Right cardiac atrium (tissue), 5 donors: Measurements from ENCODE around the gene ZER1. TPM values are rescaled to one million over a fixed set of nuclear protein-coding genes. Genes with fewer than 3 reads are reported as not detected.

ENCODE experiments used
- ATAC-seq, 2 donors: fragments of 200-7000 bp; cut with Tn5 transposase; one replicate each; pipeline versions ENCODE4 v1.8.0 to v1.9.1; 2020; ENCODE audit warnings: moderate library complexity in 2 of 2, mild to moderate bottlenecking in 1 of 2
- DNase-seq, 3 donors: peaks; one replicate each; pipeline ENCODE4 v3.0.0-alpha.2; 2020
- H3K27ac ChIP-seq: one replicate; pipeline ENCODE4 v1.5.1; 2013; ENCODE audit warnings: mild to moderate bottlenecking, low read length, control low read depth, moderate library complexity
- H3K27me3 ChIP-seq: one replicate; pipeline ENCODE4 v1.6.1; 2013; ENCODE audit not compliant: control insufficient read depth, insufficient read depth
- H3K4me1 ChIP-seq: one replicate; pipeline ENCODE4 v1.6.1; 2013; ENCODE audit warnings: low read length; ENCODE audit not compliant: control insufficient read depth, insufficient read depth
- H3K4me3 ChIP-seq: one replicate; pipeline ENCODE4 v1.5.1; 2013; ENCODE audit warnings: low read length, control low read depth
- H3K9me3 ChIP-seq: one replicate; pipeline ENCODE4 v1.6.1; 2013; ENCODE audit warnings: low read length; ENCODE audit not compliant: control insufficient read depth
- WGBS: extraction: QIAGEN DNeasy Blood & Tissue Kit; methylation state at CpG from one replicate; pipeline ENCODE4 v1.1.7; 2013; 5-methylcytosine and 5-hydroxymethylcytosine counted together
- intact Hi-C, 4 donors: fragments of 100-400 bp; cut with DNase I; formaldehyde crosslinking; loops; one replicate each; pipeline versions ENCODE4 v1.11.0 to v1.14.0; 2022 to 2023
- polyA plus RNA-seq: library from polyadenylated mRNA; stranded (reverse); fragments of 200-250 nt; gene quantifications from one replicate; pipeline ENCODE4 v1.2.3, GENCODE V29; 2013
- total RNA-seq, 4 donors: library from RNA; stranded (reverse); fragmentation: NEBNext Ultra II Directional; extraction: Animal tissue kit (Norgen Biotek cat#: 25700); gene quantifications; one replicate each; pipeline ENCODE4 v1.2.1, GENCODE V29; 2021
- donor health status: healthy with polysubstance abuse.
- donor health status: DM: no; HTN: yes; CAD: no.
- donor health status: DM: no; HTN: no; CAD: no.
- donor health status: DM: no; HTN: yes; CAD: no; lungs with severe emphysema.
- donor health status: DM: yes; HTN: yes; CAD: no.

Gene ZER1
- total and polyA plus RNA-seq, 5 donors, result 34.7 to 56.8 (median 46.1) TPM

DNA sequence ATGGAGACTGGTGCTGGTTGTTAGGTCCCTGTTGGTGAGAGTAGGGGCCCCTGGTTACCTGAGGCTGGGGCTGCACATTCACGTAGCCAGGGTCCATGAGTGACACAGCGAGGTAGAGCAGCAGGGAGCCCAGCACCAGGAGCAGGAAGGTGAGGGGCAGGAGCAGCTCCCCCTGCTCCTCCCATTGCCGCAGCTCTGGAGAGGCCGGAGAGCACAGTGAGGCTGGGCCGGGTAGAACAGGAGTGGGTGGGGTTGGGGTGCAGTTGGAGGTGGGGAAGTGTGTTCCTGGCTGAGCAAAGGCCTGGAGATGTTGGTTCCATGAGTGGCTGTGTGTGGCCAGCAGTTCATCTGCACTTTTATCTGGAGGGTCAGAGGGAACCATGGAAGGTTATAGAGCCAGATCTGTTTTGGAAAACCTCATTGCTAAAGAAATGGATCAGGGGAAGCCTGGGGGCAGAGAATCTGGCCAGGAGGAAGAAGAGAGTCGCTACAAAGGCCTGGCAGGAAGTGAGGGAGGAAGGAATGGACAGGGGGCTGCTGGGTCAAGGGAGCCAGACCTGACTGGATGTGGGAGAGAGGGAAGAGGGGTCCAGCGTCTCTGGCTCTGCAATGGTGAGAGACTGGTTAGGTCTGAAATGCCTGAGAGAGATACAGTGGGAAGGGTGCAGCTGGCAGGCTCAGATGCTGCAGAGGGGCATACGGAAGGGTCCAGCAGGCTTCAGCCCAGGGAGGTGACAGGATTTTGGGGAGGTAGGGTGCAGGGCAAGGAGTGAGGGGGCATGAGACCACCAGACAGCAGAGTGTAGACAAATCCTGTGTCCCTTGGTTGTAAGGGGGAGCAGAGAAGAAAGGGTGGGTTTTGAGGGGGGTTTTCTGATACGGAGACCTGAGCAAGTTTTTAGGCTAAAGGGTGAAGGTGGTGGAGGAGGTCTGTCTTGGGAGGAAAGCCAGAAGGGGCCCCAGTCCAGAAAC is 49.1 kb downstream of the ZER1 start:
- Histone ChIP-seq H3K27ac (no peak overlapping the region), H3K4me1 (peaks cover 3% of the 10 kb centered on the region), H3K4me3 (no peak overlapping the region), H3K27me3 (no peaks in the 10 kb centered on the region), H3K9me3 (no peaks in the 10 kb centered on the region)
- ATAC-seq, result no peak
- 54% methylated on average over 9 of the region's 9 CpGs for WGBS
- peak in 1 of 3 donors; percentile 39 for DNase-seq
- intact Hi-C loops, result no loop called here

DNA sequence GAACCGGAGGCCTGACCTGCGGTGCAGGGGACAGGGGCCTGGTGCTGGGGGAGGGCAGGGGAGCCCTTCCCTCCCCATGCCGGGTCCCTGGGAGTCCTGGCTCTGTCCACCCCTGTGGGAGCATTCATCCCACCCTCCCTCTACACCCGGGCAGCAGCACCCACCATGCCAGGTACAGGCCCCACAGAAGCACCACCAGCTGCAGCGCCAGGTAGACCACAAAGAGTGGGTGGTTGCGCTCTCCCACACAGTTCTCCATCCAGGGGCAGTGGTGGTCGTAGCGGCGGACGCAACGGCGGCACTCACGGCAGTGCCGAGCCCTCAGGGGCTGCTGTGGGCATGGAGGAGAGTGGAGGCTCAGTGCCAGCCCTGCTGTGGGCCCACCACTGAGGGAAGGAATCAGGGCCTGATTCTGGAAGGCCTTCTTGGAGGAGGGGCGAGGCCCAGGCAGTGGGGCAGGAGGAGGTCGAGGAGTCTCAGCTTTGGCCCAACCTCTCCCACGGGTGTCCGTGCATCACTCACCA is 50.2 kb downstream of the ZER1 start:
- DNase-seq, result peak in 1 of 3 donors; percentile 44
- intact Hi-C loops, result no loop called here
- Histone ChIP-seq H3K27ac (no peak overlapping the region), H3K9me3 (no peaks in the 10 kb centered on the region), H3K4me1 (peaks cover 3% of the 10 kb centered on the region), H3K27me3 (no peaks in the 10 kb centered on the region), H3K4me3 (no peak overlapping the region)
- WGBS, result 91% methylated on average over 18 of the region's 18 CpGs
- ATAC-seq, result no peak

DNA sequence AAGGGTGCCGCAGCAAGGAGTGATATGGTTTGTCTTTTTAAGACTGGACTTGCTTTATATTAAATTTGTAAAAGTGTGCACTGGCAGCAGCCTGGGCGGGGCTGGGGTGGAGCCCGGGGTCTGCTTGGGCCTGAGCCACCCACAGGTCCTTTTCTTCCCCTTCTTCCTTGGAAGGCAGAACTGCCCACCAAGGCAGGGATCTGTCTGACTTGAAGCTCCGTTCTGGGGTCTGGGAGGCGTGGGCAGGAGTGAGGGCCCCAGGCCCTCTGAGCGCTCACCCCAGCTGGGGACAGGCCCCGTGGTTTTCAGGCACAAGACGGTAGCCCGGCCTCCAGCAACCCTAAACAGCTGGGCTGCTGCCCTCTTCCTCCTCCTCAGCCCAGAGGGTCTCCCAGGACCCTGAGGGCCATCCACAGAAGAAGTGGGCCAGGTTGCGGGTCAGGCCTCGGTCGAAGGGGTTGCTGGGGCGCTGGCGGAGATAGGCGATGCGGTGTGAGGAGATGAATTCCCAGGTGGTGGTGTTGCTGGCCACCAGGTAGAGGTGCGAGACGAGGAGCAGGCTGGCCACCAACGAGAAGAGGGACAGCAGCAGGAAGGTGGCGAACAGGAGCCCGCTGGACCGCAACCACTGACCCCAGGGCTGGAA is 50.8 kb downstream of the ZER1 start:
- H3K4me1 ChIP-seq, result peaks cover 3% of the 10 kb centered on the region
- intact Hi-C loops, result no loop called here
- DNase-seq (peak in 1 of 3 donors; percentile 56), ATAC-seq (no peak)
- H3K4me3 ChIP-seq, result no peak overlapping the region
- H3K9me3 ChIP-seq, result no peaks in the 10 kb centered on the region
- no peak overlapping the region for H3K27ac ChIP-seq
- 92% methylated on average over 22 of the region's 22 CpGs for WGBS
- no peaks in the 10 kb centered on the region for H3K27me3 ChIP-seq

DNA sequence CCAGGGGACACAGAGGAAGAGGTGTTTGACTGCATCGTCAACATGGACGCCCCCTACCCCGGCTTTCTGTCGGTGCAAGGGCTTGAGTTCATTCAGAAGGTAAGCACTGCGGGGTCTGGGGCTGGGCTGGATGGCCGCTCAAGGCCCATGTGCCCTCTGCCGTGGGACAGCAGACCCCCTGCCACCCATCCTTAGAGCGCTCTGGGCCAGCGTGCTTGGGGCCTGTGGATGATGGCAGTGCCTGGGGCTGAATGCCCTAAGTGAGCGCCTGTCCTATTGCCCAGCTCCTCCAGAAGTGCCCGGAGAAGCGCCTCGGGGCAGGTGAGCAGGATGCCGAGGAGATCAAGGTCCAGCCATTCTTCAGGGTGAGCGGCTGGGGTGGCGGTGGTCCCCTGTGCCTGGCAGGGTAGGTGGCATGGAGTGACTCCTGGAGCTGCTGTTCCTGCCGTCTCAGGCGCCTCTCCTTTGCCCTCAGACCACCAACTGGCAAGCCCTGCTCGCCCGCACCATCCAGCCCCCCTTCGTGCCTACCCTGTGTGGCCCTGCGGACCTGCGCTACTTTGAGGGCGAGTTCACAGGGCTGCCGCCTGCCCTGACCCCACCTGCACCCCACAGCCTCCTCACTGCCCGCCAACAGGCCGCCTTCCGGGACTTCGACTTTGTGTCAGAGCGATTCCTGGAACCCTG is 51.7 kb downstream of the ZER1 start:
- Histone ChIP-seq H3K9me3 (no peaks in the 10 kb centered on the region), H3K27ac (no peak overlapping the region), H3K27me3 (no peaks in the 10 kb centered on the region), H3K4me3 (no peak overlapping the region), H3K4me1 (peaks cover 3% of the 10 kb centered on the region)
- DNase-seq, result peak in 1 of 3 donors; percentile 48
- 91% methylated on average over 30 of the region's 30 CpGs for WGBS
- no peak for ATAC-seq
- intact Hi-C loops, result no loop called here

DNA sequence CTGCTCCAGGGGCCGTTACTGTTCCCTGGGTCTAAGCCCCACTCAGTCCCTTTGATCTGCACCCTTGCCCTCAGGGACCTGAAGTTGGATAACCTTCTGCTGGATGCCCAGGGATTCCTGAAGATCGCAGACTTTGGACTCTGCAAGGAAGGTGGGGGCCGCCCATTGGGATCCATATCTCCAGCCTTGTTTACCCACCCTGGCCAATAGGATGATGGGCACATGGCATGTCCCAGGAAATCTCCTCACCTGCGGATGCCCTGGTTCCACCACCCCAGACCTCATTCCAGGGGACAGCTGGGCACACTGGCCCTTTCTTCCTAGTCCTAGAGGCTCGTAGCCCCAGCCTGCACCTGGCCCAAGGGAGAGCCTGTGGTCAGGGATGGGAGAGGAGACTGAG is 53.3 kb downstream of the ZER1 start:
- no peaks in the 10 kb centered on the region for H3K4me1 ChIP-seq
- no peak for ATAC-seq
- H3K27me3 ChIP-seq, result no peaks in the 10 kb centered on the region
- no peak overlapping the region for H3K4me3 ChIP-seq
- no peaks in the 10 kb centered on the region for H3K9me3 ChIP-seq
- intact Hi-C loops, result no loop called here
- WGBS, result 88% methylated on average over 5 of the region's 5 CpGs
- DNase-seq, result no peak
- no peak overlapping the region for H3K27ac ChIP-seq

DNA sequence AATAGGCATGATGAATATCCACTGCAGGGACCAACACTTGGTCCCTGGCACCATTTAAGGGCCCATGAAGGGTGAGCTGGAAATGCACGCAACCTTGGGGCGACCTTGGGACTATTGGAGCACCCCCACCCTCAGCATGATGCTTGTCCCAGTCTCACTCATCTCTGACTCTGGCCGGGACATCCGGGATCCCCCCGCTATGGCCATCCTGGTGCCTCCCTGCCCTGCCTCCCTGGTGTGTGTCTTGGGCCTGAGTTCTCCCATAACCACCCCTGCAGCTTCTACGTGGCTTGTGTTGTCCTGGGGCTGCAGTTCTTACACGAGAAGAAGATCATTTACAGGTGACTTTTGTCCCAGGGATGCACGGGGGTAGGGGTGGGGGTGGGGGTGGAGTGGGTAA is 53.7 kb downstream of the ZER1 start:
- Histone ChIP-seq H3K4me1 (no peaks in the 10 kb centered on the region), H3K9me3 (no peaks in the 10 kb centered on the region), H3K27ac (no peak overlapping the region), H3K27me3 (no peaks in the 10 kb centered on the region), H3K4me3 (no peak overlapping the region)
- intact Hi-C loops, result no loop called here
- WGBS, result 87% methylated on average over 8 of the region's 8 CpGs
- DNase-seq (peak in 1 of 3 donors; percentile 33), ATAC-seq (no peak)

DNA sequence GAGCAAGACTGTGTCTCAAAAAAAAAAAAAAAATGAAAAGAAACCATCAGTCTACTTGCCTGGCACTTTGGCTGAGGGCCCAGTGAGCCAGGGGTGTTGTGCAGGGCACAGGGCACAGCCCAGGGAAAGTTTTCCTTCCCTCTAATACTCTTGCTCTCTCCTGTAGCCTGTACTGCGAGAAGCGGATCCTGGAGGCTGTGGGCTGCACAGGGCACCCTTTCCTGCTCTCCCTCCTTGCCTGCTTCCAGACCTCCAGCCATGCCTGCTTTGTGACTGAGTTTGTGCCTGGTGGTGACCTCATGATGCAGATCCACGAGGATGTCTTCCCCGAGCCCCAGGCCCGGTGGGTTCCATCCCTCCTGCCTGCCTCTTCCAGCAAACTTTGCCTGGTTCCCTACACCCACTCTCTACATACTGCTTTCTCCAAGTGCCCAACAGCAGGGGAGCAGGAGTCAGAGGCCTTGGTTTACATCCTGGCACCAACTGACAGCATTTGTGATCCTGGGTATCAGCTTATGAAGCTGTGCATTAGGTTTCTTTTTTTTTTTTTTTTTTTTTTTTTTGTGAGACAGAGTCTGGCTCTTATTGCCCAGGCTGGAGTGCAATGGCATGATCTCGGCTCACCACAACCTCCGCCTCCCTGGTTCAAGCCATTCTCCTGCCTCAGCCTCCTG is 55.0 kb downstream of the ZER1 start:
- intact Hi-C loops, result no loop called here
- Histone ChIP-seq H3K4me1 (no peaks in the 10 kb centered on the region), H3K4me3 (no peak overlapping the region), H3K27ac (no peak overlapping the region), H3K27me3 (no peaks in the 10 kb centered on the region), H3K9me3 (no peaks in the 10 kb centered on the region)
- no peak for ATAC-seq
- 91% methylated on average over 7 of the region's 7 CpGs for WGBS
- peak in 1 of 3 donors; percentile 21 for DNase-seq

DNA sequence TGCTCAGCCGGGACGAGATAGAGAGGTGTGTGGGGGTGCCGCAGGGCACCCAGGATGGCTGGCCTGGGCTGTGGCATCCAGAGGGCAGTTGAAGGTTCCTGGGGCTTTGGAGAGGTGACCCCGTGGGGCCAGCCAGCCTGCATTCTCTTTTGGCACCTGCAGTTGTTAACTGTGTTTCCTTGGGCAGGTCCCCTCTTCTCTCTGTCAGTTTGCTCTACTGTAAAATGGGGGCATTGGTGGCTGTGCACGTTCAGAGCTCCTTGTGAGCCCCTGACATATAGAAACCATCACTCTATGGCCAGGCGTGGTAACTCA is 56.3 kb downstream of the ZER1 start:
- intact Hi-C loops, result no loop called here

DNA sequence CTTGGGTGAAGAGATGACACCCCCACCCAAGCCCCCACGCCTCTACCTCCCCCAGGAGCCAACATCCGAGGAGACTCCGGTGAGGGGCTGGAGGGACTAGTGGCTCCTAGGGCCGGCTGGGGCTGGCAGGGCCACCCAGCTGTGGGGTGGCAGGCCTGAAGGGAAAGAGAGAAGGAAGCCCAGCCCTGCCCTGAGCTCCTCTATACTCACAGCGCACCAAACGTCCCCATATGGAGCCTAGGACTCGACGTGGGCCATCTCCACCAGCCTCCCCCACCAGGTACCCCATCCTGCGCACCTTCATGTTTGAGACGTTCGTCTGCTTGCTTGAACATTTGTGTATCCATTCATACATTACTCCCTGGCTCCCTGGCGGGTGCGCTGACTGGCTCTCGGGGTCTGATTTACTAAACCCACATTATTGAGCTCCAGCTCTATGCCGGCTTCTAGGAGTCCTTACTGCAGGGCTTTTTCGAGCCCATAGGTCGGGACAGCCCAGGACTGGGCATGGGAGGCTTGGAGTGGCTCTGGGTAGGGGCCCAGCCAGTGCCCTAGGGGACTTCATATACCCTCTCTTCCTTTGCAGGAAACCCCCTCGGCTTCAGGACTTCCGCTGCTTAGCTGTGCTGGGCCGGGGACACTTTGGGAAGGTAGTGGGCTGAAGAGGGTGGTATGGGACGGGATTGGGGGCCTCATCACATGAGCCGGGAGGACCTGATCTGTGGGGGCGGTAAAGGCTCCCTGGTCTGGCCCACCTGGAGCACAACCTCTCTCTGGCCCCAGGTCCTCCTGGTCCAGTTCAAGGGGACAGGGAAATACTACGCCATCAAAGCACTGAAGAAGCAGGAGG is 56.9 kb downstream of the ZER1 start:
- intact Hi-C loops, result no loop called here
- WGBS, result 91% methylated on average over 24 of the region's 24 CpGs

More for the DNA sequence above, 56.3 kb downstream of the ZER1 start:
- no peak overlapping the region for H3K4me3 ChIP-seq
- 90% methylated on average over 6 of the region's 6 CpGs for WGBS
- H3K9me3 ChIP-seq, result no peaks in the 10 kb centered on the region
- H3K27me3 ChIP-seq, result no peaks in the 10 kb centered on the region
- H3K27ac ChIP-seq, result no peak overlapping the region
- ATAC-seq (no peak), DNase-seq (no peak)
- H3K4me1 ChIP-seq, result no peaks in the 10 kb centered on the region

More for the DNA sequence above, 56.9 kb downstream of the ZER1 start:
- no peaks in the 10 kb centered on the region for H3K27me3 ChIP-seq
- no peak overlapping the region for H3K27ac ChIP-seq
- no peak overlapping the region for H3K4me3 ChIP-seq
- ATAC-seq (no peak), DNase-seq (peak in 1 of 3 donors; percentile 19)
- no peaks in the 10 kb centered on the region for H3K9me3 ChIP-seq
- no peaks in the 10 kb centered on the region for H3K4me1 ChIP-seq
